ENCODE measurements around the gene SV2B. TPM values are rescaled to one million over a fixed set of nuclear protein-coding genes. Genes with fewer than 3 reads are reported as not detected.

Gene SV2B
- total RNA-seq, 2 experiments from 2014 or later: not detected

DNA sequence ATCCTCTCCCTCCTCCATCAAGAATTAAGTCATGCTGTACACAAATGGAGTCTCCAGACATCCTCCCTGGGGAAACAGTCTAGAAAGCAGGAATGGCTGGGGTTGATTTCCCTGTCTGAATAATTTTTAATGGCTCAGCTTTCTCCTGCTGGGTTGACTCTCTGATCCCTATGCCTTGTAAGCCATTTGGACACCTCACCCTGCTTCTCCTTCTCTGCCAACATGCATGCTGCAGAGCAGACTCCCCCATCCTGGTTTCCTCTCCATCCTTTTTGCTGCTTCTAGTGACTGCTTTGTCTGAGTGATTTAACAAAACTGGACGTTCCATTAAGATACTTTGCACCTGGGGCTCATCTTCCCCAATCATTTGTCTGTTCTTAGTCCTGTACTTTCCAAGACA is 22.2 kb downstream of the SV2B start:
- ChIA-PET POLR2A (no interaction called here), CTCF (no interaction called here)
- ATAC-seq (ENCODE audit: poor library complexity): no peak
- no peak overlapping the region for H3K4me3 Mint-ChIP-seq
- H3K9me3 ChIP-seq (ENCODE audit: control insufficient read depth in 1 of 2, insufficient read depth in 1 of 2, low read length in 2 of 2): no peaks in the 10 kb centered on the region
- DNase-seq: no peak
- H3K4me3 ChIP-seq (ENCODE audit: low read length): no peak overlapping the region
- no peaks in the 10 kb centered on the region for H3K36me3 Mint-ChIP-seq (ENCODE audit: low read depth)
- H3K27me3 ChIP-seq (ENCODE audit: control insufficient read depth in 1 of 2, insufficient read depth in 2 of 2, low read length in 2 of 2): peaks cover 12 to 34% of the 10 kb centered on the region in 2 experiments
- H3K4me1 ChIP-seq (ENCODE audit: insufficient read depth, low read length): no peaks in the 10 kb centered on the region
- H3K9me3 Mint-ChIP-seq: no peaks in the 10 kb centered on the region
- H3K4me1 Mint-ChIP-seq (ENCODE audit: low read depth): no peaks in the 10 kb centered on the region
- no peak overlapping the region for H3K27ac Mint-ChIP-seq
- no peak for TF ChIP-seq CTCF (IDR thresholded peaks at IDR 0.05)
- intact Hi-C loops (cut with DNase I, micrococcal nuclease): no loop called here
- no peak overlapping the region for H3K27ac ChIP-seq (ENCODE audit: low read depth in 1 of 2, low read length in 2 of 2)
- no peaks in the 10 kb centered on the region for H3K36me3 ChIP-seq (ENCODE audit: insufficient read depth, low read length)
- peaks cover 46% of the 10 kb centered on the region for H3K27me3 Mint-ChIP-seq

- no peak for TF ChIP-seq CTCF (IDR thresholded peaks at IDR 0.05)
- no peak overlapping the region for H3K27ac ChIP-seq (ENCODE audit: low read depth in 1 of 2, low read length in 2 of 2)
- POLR2A ChIA-PET: no interaction called here
- no peaks in the 10 kb centered on the region for H3K36me3 ChIP-seq (ENCODE audit: insufficient read depth, low read length)
- Mint-ChIP-seq H3K4me3 (no peak overlapping the region), H3K9me3 (no peaks in the 10 kb centered on the region), H3K27me3 (peaks cover 47% of the 10 kb centered on the region), H3K36me3 (ENCODE audit: low read depth) (no peaks in the 10 kb centered on the region), H3K27ac (no peak overlapping the region), H3K4me1 (ENCODE audit: low read depth) (no peaks in the 10 kb centered on the region)
- H3K27me3 ChIP-seq (ENCODE audit: control insufficient read depth in 1 of 2, insufficient read depth in 2 of 2, low read length in 2 of 2): peaks cover 14 to 31% of the 10 kb centered on the region in 2 experiments
- ATAC-seq (ENCODE audit: poor library complexity) (no peak), DNase-seq (no peak)
- H3K9me3 ChIP-seq (ENCODE audit: control insufficient read depth in 1 of 2, insufficient read depth in 1 of 2, low read length in 2 of 2): no peaks in the 10 kb centered on the region
- H3K4me1 ChIP-seq (ENCODE audit: insufficient read depth, low read length): no peaks in the 10 kb centered on the region
- no peak overlapping the region for H3K4me3 ChIP-seq (ENCODE audit: low read length)
- CTCF ChIA-PET: no interaction called here
- intact Hi-C loops (cut with DNase I, micrococcal nuclease): no loop called here
Measured at GRCh38 chr15:91124132-91124531, 24.1 kb downstream of the SV2B start.

GRCh38 chr15:91125162-91125561 is 25.1 kb downstream of the SV2B start:
- H3K4me1 ChIP-seq (ENCODE audit: insufficient read depth, low read length): no peaks in the 10 kb centered on the region
- ATAC-seq (ENCODE audit: poor library complexity) (no peak), DNase-seq (no peak)
- ChIA-PET CTCF (no interaction called here), POLR2A (no interaction called here)
- H3K27me3 ChIP-seq (ENCODE audit: control insufficient read depth in 1 of 2, insufficient read depth in 2 of 2, low read length in 2 of 2): peaks cover 14 to 31% of the 10 kb centered on the region in 2 experiments
- H3K27ac Mint-ChIP-seq: no peak overlapping the region
- peaks cover 47% of the 10 kb centered on the region for H3K27me3 Mint-ChIP-seq
- no peak overlapping the region for H3K4me3 Mint-ChIP-seq
- no peaks in the 10 kb centered on the region for H3K9me3 Mint-ChIP-seq
- intact Hi-C loops (cut with DNase I, micrococcal nuclease): no loop called here
- no peak for TF ChIP-seq CTCF (IDR thresholded peaks at IDR 0.05)
- no peaks in the 10 kb centered on the region for H3K36me3 Mint-ChIP-seq (ENCODE audit: low read depth)
- no peak overlapping the region for H3K27ac ChIP-seq (ENCODE audit: low read depth in 1 of 2, low read length in 2 of 2)
- no peaks in the 10 kb centered on the region for H3K36me3 ChIP-seq (ENCODE audit: insufficient read depth, low read length)
- H3K9me3 ChIP-seq (ENCODE audit: control insufficient read depth in 1 of 2, insufficient read depth in 1 of 2, low read length in 2 of 2): no peaks in the 10 kb centered on the region
- no peaks in the 10 kb centered on the region for H3K4me1 Mint-ChIP-seq (ENCODE audit: low read depth)
- no peak overlapping the region for H3K4me3 ChIP-seq (ENCODE audit: low read length)

Data from CD4-positive, alpha-beta T cell (primary cell).